ENCODE results near the gene HACL1.

DNA sequence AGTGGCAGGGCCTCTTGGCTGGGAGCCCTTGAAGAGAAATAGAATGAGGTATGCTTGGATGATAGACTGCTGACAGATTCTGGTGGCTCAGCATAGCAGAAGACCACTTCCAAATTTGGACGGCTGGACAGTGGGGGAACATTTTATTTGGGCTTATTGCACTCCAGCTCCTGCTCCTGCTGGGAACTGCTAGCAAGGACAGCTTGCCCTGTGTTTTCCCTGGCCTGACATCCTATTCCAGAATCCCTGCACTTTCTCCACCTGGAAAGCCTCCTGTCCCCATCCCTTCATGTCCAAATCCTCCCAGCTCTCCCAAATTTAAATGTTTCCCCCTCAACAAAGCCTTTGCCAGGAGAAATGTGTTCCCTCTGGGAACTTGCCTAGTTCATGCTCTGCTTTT is 70.0 kb downstream of the HACL1 start:
- TF ChIP-seq, protein P1, sequence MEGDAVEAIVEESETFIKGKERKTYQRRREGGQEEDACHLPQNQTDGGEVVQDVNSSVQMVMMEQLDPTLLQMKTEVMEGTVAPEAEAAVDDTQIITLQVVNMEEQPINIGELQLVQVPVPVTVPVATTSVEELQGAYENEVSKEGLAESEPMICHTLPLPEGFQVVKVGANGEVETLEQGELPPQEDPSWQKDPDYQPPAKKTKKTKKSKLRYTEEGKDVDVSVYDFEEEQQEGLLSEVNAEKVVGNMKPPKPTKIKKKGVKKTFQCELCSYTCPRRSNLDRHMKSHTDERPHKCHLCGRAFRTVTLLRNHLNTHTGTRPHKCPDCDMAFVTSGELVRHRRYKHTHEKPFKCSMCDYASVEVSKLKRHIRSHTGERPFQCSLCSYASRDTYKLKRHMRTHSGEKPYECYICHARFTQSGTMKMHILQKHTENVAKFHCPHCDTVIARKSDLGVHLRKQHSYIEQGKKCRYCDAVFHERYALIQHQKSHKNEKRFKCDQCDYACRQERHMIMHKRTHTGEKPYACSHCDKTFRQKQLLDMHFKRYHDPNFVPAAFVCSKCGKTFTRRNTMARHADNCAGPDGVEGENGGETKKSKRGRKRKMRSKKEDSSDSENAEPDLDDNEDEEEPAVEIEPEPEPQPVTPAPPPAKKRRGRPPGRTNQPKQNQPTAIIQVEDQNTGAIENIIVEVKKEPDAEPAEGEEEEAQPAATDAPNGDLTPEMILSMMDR (IDR thresholded peaks at IDR 0.05; ENCODE audit: poor library complexity): no peak
- no peak for TF ChIP-seq EZH2 (IDR thresholded peaks at IDR 0.05; ENCODE audit: borderline replicate concordance)

Measured in hepatocyte (in vitro differentiated cells).